GM18517 (cell line): ENCODE results near the gene PCYT1B.
"Not testable (repeated sequence)": the region's sequence is repeated elsewhere in the genome, so short reads cannot be mapped to it uniquely, and the experiment has no call there.

ENCODE experiments used
- ATAC-seq: cut with Tn5 transposase; IDR thresholded peaks from one replicate; pipeline ENCODE4 v1.9.1; 2021; ENCODE audit warnings: mild to moderate bottlenecking, moderate library complexity; ENCODE audit not compliant: unreplicated experiment

Gene PCYT1B

DNA sequence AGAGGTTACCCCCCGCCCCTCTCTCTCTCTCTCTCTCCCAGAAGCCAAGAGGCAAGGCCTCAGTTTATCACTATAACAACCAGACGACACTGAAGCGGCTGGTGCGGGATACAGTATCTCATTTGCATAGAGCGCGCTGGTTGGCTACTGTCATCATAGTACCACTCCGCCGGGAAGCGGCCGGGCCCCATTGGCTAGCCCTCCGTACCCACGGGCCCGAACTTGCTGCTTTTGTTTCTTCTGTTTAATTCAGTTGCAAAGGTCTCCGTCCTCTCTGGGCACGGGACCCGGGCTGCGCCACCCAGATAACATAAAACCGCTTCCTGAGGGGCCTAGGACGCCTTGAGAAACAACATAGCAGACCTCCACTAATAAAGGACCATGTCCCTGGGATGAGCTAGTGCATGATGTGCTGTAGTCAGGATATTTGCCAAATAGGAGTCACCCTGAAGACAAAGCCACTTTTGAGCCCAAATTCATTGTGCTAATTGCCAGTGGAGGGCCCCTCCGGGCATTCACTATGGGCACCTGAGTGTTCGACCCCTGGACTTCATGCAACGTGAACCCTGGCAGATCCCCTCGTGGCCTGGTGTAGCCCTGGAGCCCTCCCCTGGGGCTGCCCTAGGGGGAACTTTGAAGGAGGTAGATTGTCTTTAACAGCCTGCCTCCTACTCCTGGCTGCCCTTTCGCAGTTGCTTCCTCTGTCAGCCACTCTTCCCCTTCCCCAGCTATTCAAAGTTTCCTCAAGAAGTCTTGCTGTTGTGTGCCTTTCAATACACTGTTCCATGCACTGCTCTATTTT is at the start of gene PCYT1B:
Gene PCYT1B, minus strand, starts transcription at position 91 of the 802 bp plus-strand sequence. CDS start 242 bp downstream, outside the sequence.
- peak; percentile 59 for ATAC-seq

- ATAC-seq, result no peak
Measured at GRCh38 chrX:24696294-24696693, 49.1 kb upstream of the PCYT1B start.

- ATAC-seq, result no peak
Measured at GRCh38 chrX:24694825-24695224, 47.7 kb upstream of the PCYT1B start.

- peak; percentile 90 for ATAC-seq
Measured at GRCh38 chrX:24693453-24694202, 46.5 kb upstream of the PCYT1B start, which contains the start of gene POLA1. Gene POLA1, plus strand, starts transcription at chrX:24693918. Its CDS starts 44 bp downstream, at chrX:24693962.

DNA sequence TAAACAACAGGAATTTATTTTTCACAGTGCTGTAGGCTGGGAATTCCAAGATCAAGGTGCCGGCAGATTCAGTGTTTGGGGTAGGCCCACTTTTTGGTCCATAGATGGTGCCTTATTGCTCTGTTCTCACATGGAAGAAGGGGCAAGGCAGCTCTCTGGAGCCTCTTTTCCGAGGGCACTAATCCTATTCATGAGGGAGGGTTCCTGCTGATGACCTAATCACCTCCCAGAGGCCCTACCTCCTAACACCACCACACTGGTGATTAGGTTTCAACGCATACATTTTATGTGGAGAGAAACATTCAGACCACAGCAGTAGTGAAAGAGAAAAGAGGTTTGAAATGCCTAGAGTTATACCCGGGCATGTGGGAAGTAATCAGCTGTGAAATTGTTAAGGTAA is 45.2 kb upstream of the PCYT1B start:
- no peak for ATAC-seq

DNA sequence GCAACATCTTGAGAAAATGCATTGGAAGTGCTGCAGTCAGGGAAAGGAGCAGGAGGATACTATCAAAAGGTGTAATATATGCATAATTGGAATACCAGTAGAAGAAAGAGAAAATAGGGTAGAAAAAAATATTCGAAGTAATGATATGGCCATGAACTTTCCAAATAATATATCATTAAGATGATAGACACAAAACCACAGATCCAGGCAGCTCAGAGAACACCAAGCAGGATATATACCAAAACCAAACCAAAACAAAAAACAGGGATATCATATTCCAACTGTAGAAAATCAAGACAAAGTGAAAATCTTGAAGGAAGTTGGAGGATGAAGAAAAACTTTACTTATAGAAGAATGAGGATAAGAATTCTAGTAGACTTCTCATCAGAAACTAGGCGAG is 36.9 kb upstream of the PCYT1B start:
- ATAC-seq, result no peak

GRCh38 chrX:24682739-24683432 is 35.7 kb upstream of the PCYT1B start:
- ATAC-seq, result no peak

DNA sequence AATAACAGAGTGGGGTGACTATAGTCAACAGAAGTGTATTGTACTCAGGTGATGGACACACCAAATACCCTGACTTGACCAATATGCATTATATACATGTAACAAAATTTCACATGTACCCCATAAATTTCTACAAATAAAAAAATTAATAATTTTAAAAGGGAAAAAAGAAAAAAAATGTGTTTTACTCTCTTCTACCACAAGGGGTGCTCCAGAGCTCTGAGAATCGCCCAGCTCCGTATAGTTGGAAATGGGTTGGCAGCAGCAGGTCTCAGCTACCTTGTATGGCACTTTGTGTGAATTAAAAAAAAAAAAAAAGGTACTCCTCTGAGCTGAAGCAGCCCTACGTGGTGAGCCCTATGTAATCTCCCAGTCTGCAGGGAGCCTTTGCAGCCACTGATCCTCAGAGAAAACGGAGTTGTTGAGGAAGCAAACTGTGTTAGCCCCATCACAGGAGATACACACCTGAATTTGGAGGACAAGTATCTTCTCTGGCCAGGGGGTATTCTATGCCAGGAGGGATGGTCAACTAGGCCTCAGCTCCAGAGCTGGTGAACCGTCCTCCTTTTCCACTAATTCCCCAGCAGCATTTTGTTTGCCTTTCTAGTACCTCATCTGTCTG is 29.4 kb upstream of the PCYT1B start:
- ATAC-seq, result peak; percentile 59

GRCh38 chrX:24673424-24673823 is 26.3 kb upstream of the PCYT1B start:
- no peak for ATAC-seq

- ATAC-seq, result no peak
Measured at GRCh38 chrX:24672701-24673190, 25.6 kb upstream of the PCYT1B start.

DNA sequence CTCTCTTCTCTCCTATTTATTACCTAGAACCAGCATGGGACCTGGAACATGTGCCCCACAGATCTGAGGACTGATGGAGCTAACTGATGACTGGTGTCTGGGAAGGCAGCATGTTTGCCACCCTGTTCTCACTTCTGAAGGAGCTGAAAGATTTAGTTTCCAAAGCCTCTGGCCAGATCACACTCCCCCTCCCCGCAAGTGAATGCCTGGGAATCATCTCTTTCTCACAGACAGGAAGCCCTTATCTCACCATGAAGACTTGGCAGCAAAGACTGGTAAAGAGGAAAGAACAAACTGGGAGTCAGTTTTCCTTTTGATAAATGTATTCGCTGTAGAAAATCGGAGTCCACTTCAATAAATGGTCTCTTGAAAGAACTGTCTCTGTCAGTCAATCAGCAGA is 21.0 kb upstream of the PCYT1B start:
- ATAC-seq, result no peak

- ATAC-seq, result no peak
Measured at GRCh38 chrX:24662352-24662751, 15.2 kb upstream of the PCYT1B start.

- ATAC-seq, result no peak
Measured at GRCh38 chrX:24661292-24661691, 14.1 kb upstream of the PCYT1B start.

DNA sequence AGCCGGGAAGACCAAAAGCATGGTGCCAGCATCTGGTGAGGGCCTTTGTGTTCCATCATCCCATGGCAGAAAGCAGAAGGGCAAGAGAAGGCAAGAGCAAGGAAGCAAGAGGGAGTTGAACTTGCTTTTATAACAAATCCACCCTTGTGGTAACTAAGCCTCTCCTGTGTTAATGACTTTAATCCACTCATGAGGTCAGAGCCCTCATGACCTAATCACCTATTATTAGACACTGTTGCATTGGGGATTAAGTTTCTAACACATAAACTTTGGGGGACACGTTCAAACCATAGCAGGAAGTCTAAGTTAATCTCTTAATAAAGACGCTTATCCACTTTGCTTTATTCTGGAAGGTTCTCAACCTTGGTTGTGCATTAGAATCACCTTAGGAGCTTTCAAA is 12.5 kb upstream of the PCYT1B start:
- no peak for ATAC-seq

GRCh38 chrX:24659106-24659505 is 12.0 kb upstream of the PCYT1B start:
- ATAC-seq, result no peak

GRCh38 chrX:24658421-24658820 is 11.3 kb upstream of the PCYT1B start:
- no peak for ATAC-seq

GRCh38 chrX:24657671-24658386 is 10.7 kb upstream of the PCYT1B start:
- ATAC-seq, result no peak

DNA sequence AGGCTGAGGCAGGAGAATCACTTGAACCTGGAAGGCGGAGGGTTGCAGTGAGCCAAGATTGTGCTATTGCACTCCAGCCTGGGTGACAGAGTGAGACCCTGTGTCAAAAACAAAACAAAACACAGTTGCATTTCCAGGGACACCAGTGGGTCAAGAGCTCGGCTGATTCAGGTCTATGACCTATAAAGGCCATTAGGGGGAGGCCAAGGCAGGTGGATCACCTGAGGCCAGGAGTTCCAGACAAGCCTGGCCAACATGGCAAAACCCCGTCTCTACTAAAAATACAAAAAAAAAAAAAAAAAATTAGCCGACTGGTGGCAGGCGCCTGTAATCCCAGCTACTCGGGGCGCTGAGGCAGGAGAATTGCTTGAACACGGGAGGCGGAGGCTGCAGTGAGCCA is 8.5 kb upstream of the PCYT1B start:
- ATAC-seq, result not testable (repeated sequence)

- ATAC-seq, result no peak
Measured at GRCh38 chrX:24651783-24652182, 4.6 kb upstream of the PCYT1B start.

DNA sequence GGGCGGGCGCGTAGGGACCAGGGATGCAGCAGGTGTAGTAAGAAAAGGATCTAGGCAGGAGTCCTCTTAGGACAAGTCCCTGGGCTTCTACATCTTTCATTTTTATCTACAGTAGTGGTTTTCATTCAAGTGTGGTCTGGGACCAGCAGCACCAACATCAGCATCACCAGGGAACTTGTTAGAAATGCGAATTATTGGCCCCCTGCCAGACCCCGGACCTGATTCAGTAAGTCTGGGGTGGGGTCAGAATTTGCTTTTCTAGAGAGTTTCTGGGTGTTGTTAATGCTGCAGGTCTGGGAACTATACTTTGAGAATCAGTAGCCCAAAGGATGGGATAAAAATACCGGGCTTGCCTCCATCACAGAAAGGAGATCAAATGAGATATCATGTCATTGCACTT is 1.3 kb upstream of the PCYT1B start:
- no peak for ATAC-seq
